ENCODE data around the gene GNG11.

The GNG11 gene

GRCh38 chr7:93945756-93946535, 24.4 kb downstream of the GNG11 start:
- no peak for DNase-seq (ENCODE audit: low read depth, low spot score)

- no peak for DNase-seq (ENCODE audit: low read depth, low spot score)
Measured at GRCh38 chr7:93948106-93948505, 26.6 kb downstream of the GNG11 start.

GRCh38 chr7:93948873-93949272, 27.3 kb downstream of the GNG11 start:
- no peak for DNase-seq (ENCODE audit: low read depth, low spot score)

GRCh38 chr7:93949423-93949822, 27.9 kb downstream of the GNG11 start:
- DNase-seq (ENCODE audit: low read depth, low spot score): no peak

GRCh38 chr7:93955304-93955703, 33.8 kb downstream of the GNG11 start:
- no peak for DNase-seq (ENCODE audit: low read depth, low spot score)

- DNase-seq (ENCODE audit: low read depth, low spot score): no peak
Measured at GRCh38 chr7:93957767-93958166, 36.2 kb downstream of the GNG11 start.

- no peak for DNase-seq (ENCODE audit: low read depth, low spot score)
Measured at GRCh38 chr7:93958216-93958615, 36.7 kb downstream of the GNG11 start.

GRCh38 chr7:93958651-93959050, 37.1 kb downstream of the GNG11 start:
- DNase-seq (ENCODE audit: low read depth, low spot score): no peak

GRCh38 chr7:93960986-93961385, 39.5 kb downstream of the GNG11 start:
- no peak for DNase-seq (ENCODE audit: low read depth, low spot score)

- no peak for DNase-seq (ENCODE audit: low read depth, low spot score)
Measured at GRCh38 chr7:93964262-93964661, 42.7 kb downstream of the GNG11 start.

- DNase-seq (ENCODE audit: low read depth, low spot score): no peak
Measured at GRCh38 chr7:93964813-93965212, 43.3 kb downstream of the GNG11 start.

- no peak for DNase-seq (ENCODE audit: low read depth, low spot score)
Measured at GRCh38 chr7:93968911-93969620, 47.5 kb downstream of the GNG11 start.

GRCh38 chr7:93972029-93972725, 50.6 kb downstream of the GNG11 start:
- DNase-seq (ENCODE audit: low read depth, low spot score): no peak

GRCh38 chr7:93973134-93973533, 51.6 kb downstream of the GNG11 start:
- DNase-seq (ENCODE audit: low read depth, low spot score): no peak

GRCh38 chr7:93977211-93977950, 55.8 kb downstream of the GNG11 start:
- DNase-seq (ENCODE audit: low read depth, low spot score): no peak

Measured in activated CD4-positive, CD25-positive, alpha-beta regulatory T cell treated with anti-CD3 and anti-CD28 coated beads, Interleukin-2, amount 50 U/mL, for 16 hours (primary cell).